Upper lobe of left lung (tissue), 6 donors: ENCODE data around the gene IL6R. TPM values are rescaled to one million over a fixed set of nuclear protein-coding genes. Genes with fewer than 3 reads are reported as not detected.
"Not testable (repeated sequence)": the region's sequence is repeated elsewhere in the genome, so short reads cannot be mapped to it uniquely, and the experiment has no call there.

Experiments
- ATAC-seq, 2 donors: fragments of 200-7000 bp; cut with Tn5 transposase; one replicate each; pipeline ENCODE4 v1.9.1; 2022; ENCODE audit warnings: mild to moderate bottlenecking in 2 of 2, moderate library complexity in 2 of 2; ENCODE audit not compliant: low FRiP score in 2 of 2
- DNase-seq, 2 donors: peaks; one replicate each; pipeline ENCODE4 v3.0.0-alpha.2; 2019 to 2020
- H3K27ac ChIP-seq, 4 donors: fragments of 200-600 bp; sonication (generic); one replicate each; pipeline ENCODE4 v1.5.1; 2016 to 2019
- H3K27me3 ChIP-seq, 4 donors: fragments of 200-600 bp; sonication (generic); one replicate each; pipeline ENCODE4 v1.5.1; 2017 to 2019
- H3K36me3 ChIP-seq, 4 donors: fragments of 200-600 bp; sonication (generic); one replicate each; pipeline ENCODE4 v1.5.1; 2016 to 2019
- H3K4me1 ChIP-seq, 4 donors: fragments of 200-600 bp; sonication (generic); one replicate each; pipeline ENCODE4 v1.5.1; 2018 to 2019
- H3K4me3 ChIP-seq, 4 donors: fragments of 200-600 bp; sonication (generic); one replicate each; pipeline ENCODE4 v1.5.1; 2017 to 2019; ENCODE audit warnings: mild to moderate bottlenecking in 2 of 4, moderate library complexity in 1 of 4
- H3K9me3 ChIP-seq, 4 donors: fragments of 200-600 bp; sonication (generic); one replicate each; pipeline ENCODE4 v1.5.1; 2018 to 2019
- EP300 ChIP-seq, 4 donors: sonication (generic); formaldehyde crosslinking; IDR thresholded peaks; one replicate each; pipeline ENCODE4 v1.5.1; 2017; ENCODE audit warnings: antibody characterized with exemption in 4 of 4, control low read depth in 2 of 4
- POLR2A ChIP-seq, 4 donors: fragments of 450-650 bp; IDR thresholded peaks; one replicate each; pipeline ENCODE4 v1.5.1; 2016 to 2017; ENCODE audit warnings: antibody characterized with exemption in 4 of 4, mild to moderate bottlenecking in 2 of 4
- POLR2AphosphoS5 ChIP-seq, 2 donors: sonication (generic); formaldehyde crosslinking; IDR thresholded peaks; one replicate each; pipeline ENCODE4 v1.5.1; 2017; ENCODE audit warnings: antibody characterized with exemption in 2 of 2
- WGBS, 2 donors: methylation state at CpG; one replicate each; pipeline ENCODE4 v1.1.5; 2017 to 2018; 5-methylcytosine and 5-hydroxymethylcytosine counted together
- total RNA-seq, 6 donors: library from RNA; depleted of rRNA in 4 of 6; stranded (reverse); fragments of >200 nt in 4 of 6; gene quantifications; one replicate each; pipeline versions ENCODE4 v1.1.0 to v1.2.1, GENCODE V29; 2016 to 2021
- TF ChIP-seq, protein P1 (sequence below), 6 experiments: fragments of 450-650 bp in 4 of 6; fragments of 200-600 bp in 2 of 6; sonication (generic) in 2 of 6; IDR thresholded peaks; one replicate each; pipeline ENCODE4 v1.5.1; 2016 to 2019; ENCODE audit warnings: antibody characterized with exemption in 6 of 6
- donor health status: DM: no; HTN: no; CAD: no; lungs with moderate emphysema.
- donor health status: DM: no; HTN: yes; CAD: no; lungs with severe emphysema.

IL6R gene
- total RNA-seq, 6 donors from 2014 or later, result 59.6 to 126 (median 97.5) TPM

DNA sequence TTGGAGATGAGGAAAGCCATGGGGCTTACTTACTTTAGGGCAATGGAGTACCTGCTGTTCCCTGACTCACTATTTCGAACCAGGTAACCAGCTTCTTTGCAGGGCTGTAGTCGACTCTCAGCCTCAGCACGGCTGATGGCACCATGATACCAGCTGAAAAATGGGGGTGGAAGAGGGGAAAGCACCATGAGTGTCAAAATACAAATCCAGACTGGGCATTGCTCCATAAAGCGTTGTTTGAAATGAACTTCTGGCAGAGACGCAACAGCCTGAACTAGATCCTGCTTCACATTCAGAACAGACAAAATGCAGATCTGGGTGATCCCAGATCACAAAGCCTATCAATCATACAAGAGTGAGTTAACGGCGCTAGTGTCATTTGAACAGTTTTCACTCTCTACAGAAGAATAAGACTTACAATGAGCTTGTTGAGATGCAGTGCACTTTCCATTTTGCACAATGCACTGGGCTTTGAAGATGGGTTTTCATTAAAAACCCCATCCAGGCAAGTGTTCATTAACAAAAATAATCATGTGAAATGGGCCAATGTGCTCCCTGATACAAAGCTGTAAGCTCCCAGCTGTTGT, 80.9 kb downstream of the IL6R start:
- H3K27me3 ChIP-seq, result no peaks in the 10 kb centered on the region
- ATAC-seq, result no peak
- 40 to 84% methylated on average over 7 of the region's 7 CpGs for WGBS, 2 donors
- DNase-seq, result no peak
- no peak for TF ChIP-seq POLR2A (IDR thresholded peaks at IDR 0.05)
- TF ChIP-seq, protein P1, sequence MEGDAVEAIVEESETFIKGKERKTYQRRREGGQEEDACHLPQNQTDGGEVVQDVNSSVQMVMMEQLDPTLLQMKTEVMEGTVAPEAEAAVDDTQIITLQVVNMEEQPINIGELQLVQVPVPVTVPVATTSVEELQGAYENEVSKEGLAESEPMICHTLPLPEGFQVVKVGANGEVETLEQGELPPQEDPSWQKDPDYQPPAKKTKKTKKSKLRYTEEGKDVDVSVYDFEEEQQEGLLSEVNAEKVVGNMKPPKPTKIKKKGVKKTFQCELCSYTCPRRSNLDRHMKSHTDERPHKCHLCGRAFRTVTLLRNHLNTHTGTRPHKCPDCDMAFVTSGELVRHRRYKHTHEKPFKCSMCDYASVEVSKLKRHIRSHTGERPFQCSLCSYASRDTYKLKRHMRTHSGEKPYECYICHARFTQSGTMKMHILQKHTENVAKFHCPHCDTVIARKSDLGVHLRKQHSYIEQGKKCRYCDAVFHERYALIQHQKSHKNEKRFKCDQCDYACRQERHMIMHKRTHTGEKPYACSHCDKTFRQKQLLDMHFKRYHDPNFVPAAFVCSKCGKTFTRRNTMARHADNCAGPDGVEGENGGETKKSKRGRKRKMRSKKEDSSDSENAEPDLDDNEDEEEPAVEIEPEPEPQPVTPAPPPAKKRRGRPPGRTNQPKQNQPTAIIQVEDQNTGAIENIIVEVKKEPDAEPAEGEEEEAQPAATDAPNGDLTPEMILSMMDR (IDR thresholded peaks at IDR 0.05), result no peak
- peak overlapping the region; percentile 65 to 84 (median 75) for H3K27ac ChIP-seq
- peaks cover 59 to 67% (median 63%) of the 10 kb centered on the region in 4 donors for H3K4me1 ChIP-seq
- no peaks in the 10 kb centered on the region for H3K9me3 ChIP-seq
- no peak overlapping the region for H3K4me3 ChIP-seq
- peaks cover 0 to 38% (median 5%) of the 10 kb centered on the region in 4 donors for H3K36me3 ChIP-seq

DNA sequence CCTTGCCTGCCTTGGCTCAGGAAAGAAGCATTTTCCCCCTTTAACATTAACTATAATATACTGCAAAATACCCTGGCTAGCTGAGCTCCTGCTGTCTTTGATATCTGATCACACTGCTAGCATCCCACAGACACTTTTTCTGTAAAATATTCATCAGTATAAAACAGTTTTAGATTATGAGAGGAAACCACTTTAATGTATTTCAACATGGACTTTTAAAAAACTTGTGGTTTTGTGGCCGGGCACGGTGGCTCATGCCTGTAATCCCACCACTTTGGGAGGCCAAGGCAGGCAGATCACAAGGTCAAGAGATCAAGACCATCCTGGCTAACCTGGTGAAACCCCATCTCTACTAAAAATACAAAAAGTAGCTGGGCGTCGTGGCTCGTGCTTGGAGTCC, 81.6 kb downstream of the IL6R start:
- Histone ChIP-seq H3K36me3 (peaks cover 0 to 44% (median 5%) of the 10 kb centered on the region in 4 donors), H3K4me1 (peaks cover 65 to 75% (median 71%) of the 10 kb centered on the region in 4 donors), H3K27ac (peak overlapping the region; percentile 65 to 84 (median 75))
- not testable (repeated sequence) for ATAC-seq, H3K4me3 ChIP-seq, H3K27me3 ChIP-seq, DNase-seq, H3K9me3 ChIP-seq
- WGBS, 2 donors, result 60 to 68% methylated on average over 5 of the region's 5 CpGs

DNA sequence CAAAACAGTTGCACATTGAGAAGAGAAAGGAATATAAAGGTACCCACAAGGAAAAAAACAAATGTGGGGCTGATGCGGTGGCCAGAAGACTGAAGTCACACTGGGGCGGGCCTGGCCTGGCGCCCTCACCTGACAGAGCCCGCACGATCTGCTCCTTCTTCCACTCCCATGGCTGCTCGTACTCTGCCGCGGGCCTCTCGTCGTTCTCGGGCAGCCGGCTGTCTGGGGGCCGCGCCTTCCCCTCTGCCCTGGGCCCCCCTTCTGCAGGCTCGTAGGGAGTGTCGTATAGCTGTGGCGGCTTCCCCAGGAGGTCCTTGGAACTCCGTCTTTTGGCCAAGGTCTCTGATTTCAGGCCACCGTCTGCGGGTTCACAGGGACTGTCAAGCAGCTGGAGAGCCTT, 83.8 kb downstream of the IL6R start:
- Histone ChIP-seq H3K4me1 (peaks cover 78 to 85% (median 84%) of the 10 kb centered on the region in 4 donors), H3K4me3 (no peak overlapping the region), H3K27me3 (no peaks in the 10 kb centered on the region), H3K9me3 (no peaks in the 10 kb centered on the region), H3K27ac (peak overlapping the region; percentile 2 to 84 (median 48)), H3K36me3 (peaks cover 0 to 36% (median 5%) of the 10 kb centered on the region in 4 donors)
- peak in 1 of 2 donors; percentile 75 for DNase-seq
- WGBS, 2 donors, result 69 to 70% methylated on average over 20 of the region's 20 CpGs
- no peak for ATAC-seq
- TF ChIP-seq POLR2AphosphoS5 (IDR thresholded peaks at IDR 0.05) (no peak), EP300 (IDR thresholded peaks at IDR 0.05) (no peak), POLR2A (IDR thresholded peaks at IDR 0.05) (no peak)
- TF ChIP-seq, protein P1 (IDR thresholded peaks at IDR 0.05), result no peak

DNA sequence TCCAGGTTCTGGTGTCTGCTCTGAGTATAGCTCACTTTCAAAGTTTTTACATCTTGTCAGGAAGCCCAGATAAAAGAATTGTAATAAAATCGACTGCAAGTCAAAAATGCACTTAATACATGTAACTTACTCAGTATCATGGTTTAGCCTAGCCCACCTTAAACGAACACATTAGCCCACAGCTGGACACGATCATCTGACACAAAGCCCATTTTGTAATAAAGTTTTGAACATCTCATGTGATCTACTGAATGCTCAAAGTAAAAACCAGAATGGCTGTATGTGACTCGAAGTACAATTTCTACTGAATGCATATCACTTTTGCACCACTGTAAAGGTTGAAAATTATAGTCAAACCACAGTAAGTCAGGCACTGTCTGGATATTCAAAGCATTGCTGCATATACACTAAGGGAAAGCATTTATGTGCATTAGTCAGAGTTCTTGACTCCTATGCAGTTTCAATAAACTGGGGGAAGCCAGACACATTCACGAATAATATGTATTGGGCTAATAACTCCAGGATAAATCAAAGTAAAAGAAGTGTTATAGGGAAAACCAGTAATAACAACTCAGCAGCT, 84.6 kb downstream of the IL6R start:
- H3K27me3 ChIP-seq, result no peaks in the 10 kb centered on the region
- H3K27ac ChIP-seq, result peak overlapping the region in 3 of 4 donors; percentile 28 to 84 (median 73)
- no peaks in the 10 kb centered on the region for H3K9me3 ChIP-seq
- peaks cover 72 to 84% (median 80%) of the 10 kb centered on the region in 4 donors for H3K4me1 ChIP-seq
- H3K36me3 ChIP-seq, result peaks cover 0 to 35% (median 5%) of the 10 kb centered on the region in 4 donors
- no peak for ATAC-seq
- no peak overlapping the region for H3K4me3 ChIP-seq
- 49 to 55% methylated on average over 5 of the region's 5 CpGs for WGBS, 2 donors
- no peak for TF ChIP-seq EP300 (IDR thresholded peaks at IDR 0.05)
- no peak for TF ChIP-seq POLR2A (IDR thresholded peaks at IDR 0.05)
- TF ChIP-seq, protein P1 (IDR thresholded peaks at IDR 0.05), result no peak
- TF ChIP-seq POLR2AphosphoS5 (IDR thresholded peaks at IDR 0.05), result no peak
- no peak for DNase-seq

DNA sequence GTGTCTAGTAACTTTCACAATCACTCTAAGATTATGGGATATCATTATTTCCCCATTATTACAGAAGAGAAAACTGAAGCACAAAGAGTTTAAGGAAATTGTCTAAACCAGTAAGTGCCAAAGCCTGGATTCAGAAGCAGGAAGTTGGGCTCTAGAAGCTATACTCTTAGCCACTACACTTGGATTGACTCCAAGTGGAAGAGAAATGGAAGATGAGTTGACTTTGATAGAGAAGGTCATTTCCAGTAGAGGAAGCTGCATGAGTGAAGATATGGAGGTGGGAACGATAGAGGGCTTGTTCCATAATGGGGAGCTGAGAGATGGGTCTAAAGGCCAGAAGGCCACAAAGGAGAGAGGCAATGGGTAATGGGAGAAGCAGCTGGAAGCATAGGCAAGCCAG, 85.2 kb downstream of the IL6R start:
- Histone ChIP-seq H3K36me3 (peaks cover 0 to 35% (median 5%) of the 10 kb centered on the region in 4 donors), H3K27ac (peak overlapping the region; percentile 5 to 84 (median 50)), H3K27me3 (no peaks in the 10 kb centered on the region), H3K4me3 (no peak overlapping the region), H3K4me1 (peaks cover 71 to 80% (median 80%) of the 10 kb centered on the region in 4 donors), H3K9me3 (no peaks in the 10 kb centered on the region)
- TF ChIP-seq EP300 (IDR thresholded peaks at IDR 0.05) (peak in 1 of 4 donors; percentile 3), POLR2AphosphoS5 (IDR thresholded peaks at IDR 0.05) (peak in 1 of 2 donors; percentile 9), POLR2A (IDR thresholded peaks at IDR 0.05) (no peak)
- ATAC-seq, result peak in 1 of 2 donors; percentile 53
- no peak for DNase-seq
- 8 to 19% methylated on average over 1 of the region's 1 CpG for WGBS, 2 donors
